WTC11 (cell line): ENCODE results near the gene YY1AP1. TPM values are rescaled to one million over a fixed set of nuclear protein-coding genes. Genes with fewer than 3 reads are reported as not detected.

Experiments
- ATAC-seq: fragments of 200-7000 bp; cut with Tn5 transposase; 2 replicates; pipeline ENCODE4 v1.10.0; 2021; ENCODE audit warnings: mild to moderate bottlenecking, moderate library complexity
- CTCF ChIA-PET: fragments of 300-600 bp; sonication (Branson Sonifier 250); formaldehyde crosslinking; loops from one replicate; lab custom pipeline; 2021; ENCODE audit warnings: antibody characterized with exemption; lab: Charles Lee
- POLR2A ChIA-PET: fragments of 350-600 bp; sonication (Branson Sonifier 250); formaldehyde crosslinking; loops from one replicate; lab custom pipeline; 2021; ENCODE audit warnings: antibody characterized with exemption; lab: Charles Lee
- DNase-seq: peaks from one replicate; pipeline ENCODE4 v3.0.0; 2021; ENCODE audit warnings: low spot score
- H3K27ac Mint-ChIP-seq: 2 replicates; pipeline ENCODE4 v1.8.0; 2021; ENCODE audit warnings: mixed read lengths
- H3K27me3 Mint-ChIP-seq: 2 replicates; pipeline ENCODE4 v1.8.0; 2021; ENCODE audit warnings: low read depth, mild to moderate bottlenecking, moderate library complexity, mixed read lengths
- H3K36me3 Mint-ChIP-seq: 2 replicates; pipeline ENCODE4 v1.8.0; 2021; ENCODE audit warnings: mixed read lengths
- H3K4me1 Mint-ChIP-seq: 2 replicates; pipeline ENCODE4 v1.8.0; 2022; ENCODE audit warnings: mixed read lengths
- H3K4me3 Mint-ChIP-seq: 2 replicates; pipeline ENCODE4 v1.8.0; 2021; ENCODE audit warnings: mild to moderate bottlenecking, moderate library complexity, mixed read lengths
- H3K9me3 Mint-ChIP-seq: 2 replicates; pipeline ENCODE4 v1.8.0; 2021; ENCODE audit warnings: mixed read lengths
- CBFB ChIP-seq: sonication (generic); formaldehyde crosslinking; IDR thresholded peaks from 2 replicates; pipeline ENCODE4 v1.8.1; 2022; ENCODE audit warnings: mild to moderate bottlenecking, low read depth, missing genetic modification reagents
- CREB1 ChIP-seq: sonication (generic); formaldehyde crosslinking; IDR thresholded peaks from 2 replicates; pipeline ENCODE4 v1.8.0; 2023; ENCODE audit warnings: mild to moderate bottlenecking, missing genetic modification reagents
- CREM ChIP-seq: sonication (generic); formaldehyde crosslinking; IDR thresholded peaks from 2 replicates; pipeline ENCODE4 v1.8.1; 2022; ENCODE audit warnings: mild to moderate bottlenecking, missing genetic modification reagents, moderate library complexity
- EMX1 ChIP-seq: fragments of 250-450 bp; sonication (Bioruptor Pico); IDR thresholded peaks from 2 replicates; pipeline ENCODE4 v1.8.0; 2021; ENCODE audit warnings: mild to moderate bottlenecking
- FOXK1 ChIP-seq: sonication (generic); formaldehyde crosslinking; IDR thresholded peaks from 2 replicates; pipeline ENCODE4 v1.8.0; 2022; ENCODE audit warnings: mild to moderate bottlenecking, moderate library complexity, missing genetic modification reagents
- MYBL2 ChIP-seq: sonication (generic); formaldehyde crosslinking; IDR thresholded peaks from 2 replicates; pipeline ENCODE4 v1.8.1; 2023; ENCODE audit warnings: mild to moderate bottlenecking, moderate library complexity, missing genetic modification reagents
- NFYB ChIP-seq: sonication (generic); formaldehyde crosslinking; conservative IDR thresholded peaks from 2 replicates; pipeline ENCODE4 v1.8.0; 2022; ENCODE audit warnings: low read depth, missing genetic modification reagents
- NR1H2 ChIP-seq: sonication (generic); formaldehyde crosslinking; IDR thresholded peaks from 2 replicates; pipeline ENCODE4 v1.9.0; 2021; ENCODE audit warnings: mild to moderate bottlenecking, moderate library complexity, missing genetic modification reagents
- NR3C1 ChIP-seq: sonication (generic); formaldehyde crosslinking; conservative IDR thresholded peaks from 2 replicates; pipeline ENCODE4 v1.8.1; 2023; ENCODE audit warnings: low read depth, mild to moderate bottlenecking, missing genetic modification reagents
- SOX15 ChIP-seq: fragments of 250-450 bp; sonication (Bioruptor Pico); IDR thresholded peaks from 2 replicates; pipeline ENCODE4 v1.9.0; 2021; ENCODE audit warnings: mild to moderate bottlenecking
- TEAD1 ChIP-seq: sonication (generic); formaldehyde crosslinking; IDR thresholded peaks from 2 replicates; pipeline ENCODE4 v1.8.0; 2022; ENCODE audit warnings: mild to moderate bottlenecking, missing genetic modification reagents
- TEAD4 ChIP-seq: sonication (generic); formaldehyde crosslinking; IDR thresholded peaks from 2 replicates; pipeline ENCODE4 v1.8.0; 2022; ENCODE audit warnings: mild to moderate bottlenecking, missing genetic modification reagents
- ZNF396 ChIP-seq: fragments of 250-450 bp; sonication (Bioruptor Pico); IDR thresholded peaks from 2 replicates; pipeline ENCODE4 v1.8.0; 2021; ENCODE audit warnings: mild to moderate bottlenecking, moderate library complexity, borderline replicate concordance
- ZNF416 ChIP-seq: fragments of 250-450 bp; sonication (Bioruptor Pico); IDR thresholded peaks from 2 replicates; pipeline ENCODE4 v1.9.0; 2021; ENCODE audit warnings: mild to moderate bottlenecking, inconsistent platforms
- total RNA-seq: library from RNA; stranded (reverse); gene quantifications from 3 replicates; pipeline ENCODE4 v1.2.3, GENCODE V29; 2021
- TF ChIP-seq, protein P1 (sequence below): sonication (generic); formaldehyde crosslinking; IDR thresholded peaks from 2 replicates; pipeline ENCODE4 v1.8.1; 2023; ENCODE audit warnings: mild to moderate bottlenecking, missing genetic modification reagents, borderline replicate concordance
- TF ChIP-seq, protein P2 (sequence below): fragments of 250-450 bp; sonication (Bioruptor Pico); conservative IDR thresholded peaks from 2 replicates; pipeline ENCODE4 v1.9.0; 2021; ENCODE audit warnings: mild to moderate bottlenecking
- TF ChIP-seq, protein P3 (sequence below): fragments of 250-450 bp; sonication (Bioruptor Pico); IDR thresholded peaks from 2 replicates; pipeline ENCODE4 v1.9.0; 2021; ENCODE audit warnings: mild to moderate bottlenecking
- TF ChIP-seq, protein P4 (sequence below): fragments of 250-450 bp; sonication (Bioruptor Pico); IDR thresholded peaks from 2 replicates; pipeline ENCODE4 v1.9.0; 2021; ENCODE audit warnings: moderate library complexity, mild to moderate bottlenecking, inconsistent platforms, borderline replicate concordance
- TF ChIP-seq, protein P5 (sequence below): sonication (generic); formaldehyde crosslinking; IDR thresholded peaks from 2 replicates; pipeline ENCODE4 v1.8.0; 2022; ENCODE audit warnings: mild to moderate bottlenecking, missing genetic modification reagents
- TF ChIP-seq, protein P6 (sequence below): fragments of 250-450 bp; sonication (Bioruptor Pico); IDR thresholded peaks from 2 replicates; pipeline ENCODE4 v1.8.0; 2021; ENCODE audit warnings: mild to moderate bottlenecking
- TF ChIP-seq, protein P7 (sequence below): fragments of 200-600 bp; IDR thresholded peaks from 2 replicates; pipeline ENCODE4 v1.8.0; 2022; ENCODE audit warnings: antibody characterized with exemption
- TF ChIP-seq, protein P8 (sequence below): sonication (generic); formaldehyde crosslinking; conservative IDR thresholded peaks from 2 replicates; pipeline ENCODE4 v1.8.1; 2022; ENCODE audit warnings: mild to moderate bottlenecking, missing genetic modification reagents

YY1AP1 gene
- total RNA-seq, 1 experiment from 2014 or later = 45.0 TPM

DNA sequence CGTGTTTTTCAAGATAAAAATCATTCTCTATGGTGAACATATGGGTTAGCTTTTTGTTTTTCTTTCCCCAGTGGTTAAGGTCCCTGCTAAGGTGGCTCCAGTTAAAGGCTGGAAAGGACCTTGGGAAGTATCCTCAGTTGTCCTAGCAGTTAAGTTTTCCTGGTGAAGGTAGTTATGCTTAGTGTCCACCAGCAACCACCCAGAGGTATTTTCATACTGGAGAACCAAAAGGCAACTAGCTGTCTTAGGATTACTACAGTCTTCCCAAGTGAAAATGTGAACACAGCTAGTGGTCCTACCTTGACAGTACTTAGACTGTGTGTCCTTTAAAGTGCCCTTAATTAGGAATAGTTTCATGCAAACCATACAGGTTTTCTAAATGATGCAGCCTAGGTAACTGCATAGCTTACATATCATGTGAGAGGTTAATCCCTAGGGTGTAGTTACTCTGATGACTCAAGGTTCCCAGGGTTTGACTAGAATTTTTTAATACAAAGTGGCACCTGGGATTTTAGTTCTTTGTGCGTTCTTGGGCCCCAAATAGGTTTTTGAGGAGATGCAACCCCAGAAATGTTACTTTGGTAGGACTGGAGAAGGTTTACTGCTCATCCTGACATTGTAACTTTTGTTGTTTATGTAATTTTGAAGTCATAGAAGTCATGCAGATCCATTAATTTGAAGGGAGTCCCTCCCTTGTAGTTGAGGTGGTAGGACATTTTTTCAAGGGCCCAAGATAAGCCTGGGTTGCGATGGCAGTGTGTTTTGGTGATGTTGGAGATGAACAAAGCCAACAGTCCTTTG lies 36.5 kb downstream of the YY1AP1 start (continued):
- TF ChIP-seq, protein P1, sequence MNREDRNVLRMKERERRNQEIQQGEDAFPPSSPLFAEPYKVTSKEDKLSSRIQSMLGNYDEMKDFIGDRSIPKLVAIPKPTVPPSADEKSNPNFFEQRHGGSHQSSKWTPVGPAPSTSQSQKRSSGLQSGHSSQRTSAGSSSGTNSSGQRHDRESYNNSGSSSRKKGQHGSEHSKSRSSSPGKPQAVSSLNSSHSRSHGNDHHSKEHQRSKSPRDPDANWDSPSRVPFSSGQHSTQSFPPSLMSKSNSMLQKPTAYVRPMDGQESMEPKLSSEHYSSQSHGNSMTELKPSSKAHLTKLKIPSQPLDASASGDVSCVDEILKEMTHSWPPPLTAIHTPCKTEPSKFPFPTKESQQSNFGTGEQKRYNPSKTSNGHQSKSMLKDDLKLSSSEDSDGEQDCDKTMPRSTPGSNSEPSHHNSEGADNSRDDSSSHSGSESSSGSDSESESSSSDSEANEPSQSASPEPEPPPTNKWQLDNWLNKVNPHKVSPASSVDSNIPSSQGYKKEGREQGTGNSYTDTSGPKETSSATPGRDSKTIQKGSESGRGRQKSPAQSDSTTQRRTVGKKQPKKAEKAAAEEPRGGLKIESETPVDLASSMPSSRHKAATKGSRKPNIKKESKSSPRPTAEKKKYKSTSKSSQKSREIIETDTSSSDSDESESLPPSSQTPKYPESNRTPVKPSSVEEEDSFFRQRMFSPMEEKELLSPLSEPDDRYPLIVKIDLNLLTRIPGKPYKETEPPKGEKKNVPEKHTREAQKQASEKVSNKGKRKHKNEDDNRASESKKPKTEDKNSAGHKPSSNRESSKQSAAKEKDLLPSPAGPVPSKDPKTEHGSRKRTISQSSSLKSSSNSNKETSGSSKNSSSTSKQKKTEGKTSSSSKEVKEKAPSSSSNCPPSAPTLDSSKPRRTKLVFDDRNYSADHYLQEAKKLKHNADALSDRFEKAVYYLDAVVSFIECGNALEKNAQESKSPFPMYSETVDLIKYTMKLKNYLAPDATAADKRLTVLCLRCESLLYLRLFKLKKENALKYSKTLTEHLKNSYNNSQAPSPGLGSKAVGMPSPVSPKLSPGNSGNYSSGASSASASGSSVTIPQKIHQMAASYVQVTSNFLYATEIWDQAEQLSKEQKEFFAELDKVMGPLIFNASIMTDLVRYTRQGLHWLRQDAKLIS (CRISPR knock-in tag) = no peak
- TF ChIP-seq CREM (CRISPR knock-in tag) = no peak
- TF ChIP-seq NR1H2 = no peak
- TF ChIP-seq, protein P2, sequence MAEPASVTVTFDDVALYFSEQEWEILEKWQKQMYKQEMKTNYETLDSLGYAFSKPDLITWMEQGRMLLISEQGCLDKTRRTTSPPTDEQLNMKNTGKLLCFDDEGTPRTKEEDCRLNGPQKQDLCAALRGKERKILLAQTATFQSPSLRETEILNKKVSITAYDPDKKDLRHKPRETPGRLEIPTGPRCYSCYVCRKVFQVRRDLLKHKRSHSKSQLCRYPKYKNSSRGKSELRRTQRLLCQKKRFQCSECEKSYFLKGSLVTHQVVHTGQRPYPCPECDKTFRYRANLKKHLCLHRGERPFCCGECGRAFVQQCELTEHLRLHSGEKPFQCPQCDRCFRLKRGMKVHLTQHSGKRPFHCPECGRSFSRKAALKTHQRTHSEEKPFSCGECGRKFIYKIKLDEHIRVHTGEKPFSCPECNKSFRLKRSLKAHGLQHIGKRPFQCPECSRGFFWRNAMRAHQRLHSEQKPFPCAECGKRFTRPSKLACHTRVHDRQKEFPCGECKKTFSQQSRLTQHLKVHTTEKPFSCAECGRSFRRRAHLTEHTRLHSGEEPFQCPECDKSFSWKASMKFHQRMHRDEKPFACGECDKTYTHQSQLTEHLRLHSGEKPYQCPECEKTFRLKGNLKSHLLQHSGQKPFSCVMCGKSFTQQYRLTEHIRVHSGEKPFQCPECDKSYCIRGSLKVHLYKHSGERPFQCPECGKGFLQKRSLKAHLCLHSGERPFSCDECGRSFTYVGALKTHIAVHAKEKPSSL = no peak
- TF ChIP-seq CREB1 (CRISPR knock-in tag) = no peak
- no peak for TF ChIP-seq MYBL2 (CRISPR knock-in tag)
- TF ChIP-seq, protein P3, sequence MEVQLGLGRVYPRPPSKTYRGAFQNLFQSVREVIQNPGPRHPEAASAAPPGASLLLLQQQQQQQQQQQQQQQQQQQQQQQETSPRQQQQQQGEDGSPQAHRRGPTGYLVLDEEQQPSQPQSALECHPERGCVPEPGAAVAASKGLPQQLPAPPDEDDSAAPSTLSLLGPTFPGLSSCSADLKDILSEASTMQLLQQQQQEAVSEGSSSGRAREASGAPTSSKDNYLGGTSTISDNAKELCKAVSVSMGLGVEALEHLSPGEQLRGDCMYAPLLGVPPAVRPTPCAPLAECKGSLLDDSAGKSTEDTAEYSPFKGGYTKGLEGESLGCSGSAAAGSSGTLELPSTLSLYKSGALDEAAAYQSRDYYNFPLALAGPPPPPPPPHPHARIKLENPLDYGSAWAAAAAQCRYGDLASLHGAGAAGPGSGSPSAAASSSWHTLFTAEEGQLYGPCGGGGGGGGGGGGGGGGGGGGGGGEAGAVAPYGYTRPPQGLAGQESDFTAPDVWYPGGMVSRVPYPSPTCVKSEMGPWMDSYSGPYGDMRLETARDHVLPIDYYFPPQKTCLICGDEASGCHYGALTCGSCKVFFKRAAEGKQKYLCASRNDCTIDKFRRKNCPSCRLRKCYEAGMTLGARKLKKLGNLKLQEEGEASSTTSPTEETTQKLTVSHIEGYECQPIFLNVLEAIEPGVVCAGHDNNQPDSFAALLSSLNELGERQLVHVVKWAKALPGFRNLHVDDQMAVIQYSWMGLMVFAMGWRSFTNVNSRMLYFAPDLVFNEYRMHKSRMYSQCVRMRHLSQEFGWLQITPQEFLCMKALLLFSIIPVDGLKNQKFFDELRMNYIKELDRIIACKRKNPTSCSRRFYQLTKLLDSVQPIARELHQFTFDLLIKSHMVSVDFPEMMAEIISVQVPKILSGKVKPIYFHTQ (CRISPR knock-in tag) = no peak
- TF ChIP-seq FOXK1 = no peak
- TF ChIP-seq, all 79 proteins: peak for 0

DNA sequence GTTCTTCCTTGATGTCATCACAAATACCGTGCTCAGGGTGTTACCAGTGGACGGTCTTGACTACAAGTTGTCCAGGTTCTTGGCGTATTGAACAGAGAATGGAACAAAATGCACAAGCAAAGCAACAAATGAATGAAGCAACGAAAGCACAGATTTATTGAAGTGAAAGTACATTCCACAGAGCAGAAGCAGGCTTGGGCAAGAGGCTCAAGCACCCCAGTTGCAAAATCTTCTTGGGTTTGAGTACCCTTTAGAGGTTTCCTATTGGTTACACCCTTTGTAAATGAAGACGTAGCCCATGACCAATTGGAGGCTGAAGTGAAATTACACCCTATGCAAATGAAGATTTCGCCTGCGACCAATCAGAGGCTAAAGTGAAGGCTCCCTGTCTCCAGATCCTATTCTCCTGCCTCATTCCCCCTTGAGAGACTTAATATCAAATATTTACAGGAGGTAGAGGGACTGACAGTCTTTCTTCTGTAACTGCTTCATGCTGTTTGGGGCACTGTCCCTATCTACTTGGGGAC lies 38.3 kb downstream of the YY1AP1 start:
- peaks cover 20% of the 10 kb centered on the region for H3K27me3 Mint-ChIP-seq
- peaks cover 5% of the 10 kb centered on the region for H3K4me1 Mint-ChIP-seq
- H3K9me3 Mint-ChIP-seq = peaks cover 9% of the 10 kb centered on the region
- no peak overlapping the region for H3K27ac Mint-ChIP-seq
- ATAC-seq = no peak
- ChIA-PET POLR2A (no interaction called here), CTCF (no interaction called here)
- H3K4me3 Mint-ChIP-seq = no peak overlapping the region
- no peak for DNase-seq
- 0 out of 2 replicates have a peak, but pooled peaks cover 2% of the 10 kb centered on the region for H3K36me3 Mint-ChIP-seq
- TF ChIP-seq TEAD1 (CRISPR knock-in tag) (no peak), EMX1 (no peak), NR3C1 (CRISPR knock-in tag) (no peak), MYBL2 (CRISPR knock-in tag) (no peak), ZNF396 (CRISPR knock-in tag) (no peak), TEAD4 (CRISPR knock-in tag) (no peak), NFYB (CRISPR knock-in tag) (no peak), SOX15 (CRISPR knock-in tag) (no peak), CBFB (CRISPR knock-in tag) (no peak), ZNF416 (CRISPR knock-in tag) (no peak)
- TF ChIP-seq, protein P4, sequence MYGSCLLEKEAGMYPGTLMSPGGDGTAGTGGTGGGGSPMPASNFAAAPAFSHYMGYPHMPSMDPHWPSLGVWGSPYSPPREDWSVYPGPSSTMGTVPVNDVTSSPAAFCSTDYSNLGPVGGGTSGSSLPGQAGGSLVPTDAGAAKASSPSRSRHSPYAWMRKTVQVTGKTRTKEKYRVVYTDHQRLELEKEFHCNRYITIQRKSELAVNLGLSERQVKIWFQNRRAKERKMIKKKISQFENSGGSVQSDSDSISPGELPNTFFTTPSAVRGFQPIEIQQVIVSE (CRISPR knock-in tag) = no peak
- TF ChIP-seq, protein P5, sequence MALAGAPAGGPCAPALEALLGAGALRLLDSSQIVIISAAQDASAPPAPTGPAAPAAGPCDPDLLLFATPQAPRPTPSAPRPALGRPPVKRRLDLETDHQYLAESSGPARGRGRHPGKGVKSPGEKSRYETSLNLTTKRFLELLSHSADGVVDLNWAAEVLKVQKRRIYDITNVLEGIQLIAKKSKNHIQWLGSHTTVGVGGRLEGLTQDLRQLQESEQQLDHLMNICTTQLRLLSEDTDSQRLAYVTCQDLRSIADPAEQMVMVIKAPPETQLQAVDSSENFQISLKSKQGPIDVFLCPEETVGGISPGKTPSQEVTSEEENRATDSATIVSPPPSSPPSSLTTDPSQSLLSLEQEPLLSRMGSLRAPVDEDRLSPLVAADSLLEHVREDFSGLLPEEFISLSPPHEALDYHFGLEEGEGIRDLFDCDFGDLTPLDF (CRISPR knock-in tag) = no peak
- TF ChIP-seq, protein P6, sequence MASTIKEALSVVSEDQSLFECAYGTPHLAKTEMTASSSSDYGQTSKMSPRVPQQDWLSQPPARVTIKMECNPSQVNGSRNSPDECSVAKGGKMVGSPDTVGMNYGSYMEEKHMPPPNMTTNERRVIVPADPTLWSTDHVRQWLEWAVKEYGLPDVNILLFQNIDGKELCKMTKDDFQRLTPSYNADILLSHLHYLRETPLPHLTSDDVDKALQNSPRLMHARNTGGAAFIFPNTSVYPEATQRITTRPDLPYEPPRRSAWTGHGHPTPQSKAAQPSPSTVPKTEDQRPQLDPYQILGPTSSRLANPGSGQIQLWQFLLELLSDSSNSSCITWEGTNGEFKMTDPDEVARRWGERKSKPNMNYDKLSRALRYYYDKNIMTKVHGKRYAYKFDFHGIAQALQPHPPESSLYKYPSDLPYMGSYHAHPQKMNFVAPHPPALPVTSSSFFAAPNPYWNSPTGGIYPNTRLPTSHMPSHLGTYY (CRISPR knock-in tag) = no peak
- TF ChIP-seq, protein P7, sequence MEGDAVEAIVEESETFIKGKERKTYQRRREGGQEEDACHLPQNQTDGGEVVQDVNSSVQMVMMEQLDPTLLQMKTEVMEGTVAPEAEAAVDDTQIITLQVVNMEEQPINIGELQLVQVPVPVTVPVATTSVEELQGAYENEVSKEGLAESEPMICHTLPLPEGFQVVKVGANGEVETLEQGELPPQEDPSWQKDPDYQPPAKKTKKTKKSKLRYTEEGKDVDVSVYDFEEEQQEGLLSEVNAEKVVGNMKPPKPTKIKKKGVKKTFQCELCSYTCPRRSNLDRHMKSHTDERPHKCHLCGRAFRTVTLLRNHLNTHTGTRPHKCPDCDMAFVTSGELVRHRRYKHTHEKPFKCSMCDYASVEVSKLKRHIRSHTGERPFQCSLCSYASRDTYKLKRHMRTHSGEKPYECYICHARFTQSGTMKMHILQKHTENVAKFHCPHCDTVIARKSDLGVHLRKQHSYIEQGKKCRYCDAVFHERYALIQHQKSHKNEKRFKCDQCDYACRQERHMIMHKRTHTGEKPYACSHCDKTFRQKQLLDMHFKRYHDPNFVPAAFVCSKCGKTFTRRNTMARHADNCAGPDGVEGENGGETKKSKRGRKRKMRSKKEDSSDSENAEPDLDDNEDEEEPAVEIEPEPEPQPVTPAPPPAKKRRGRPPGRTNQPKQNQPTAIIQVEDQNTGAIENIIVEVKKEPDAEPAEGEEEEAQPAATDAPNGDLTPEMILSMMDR = no peak
- TF ChIP-seq, protein P8, sequence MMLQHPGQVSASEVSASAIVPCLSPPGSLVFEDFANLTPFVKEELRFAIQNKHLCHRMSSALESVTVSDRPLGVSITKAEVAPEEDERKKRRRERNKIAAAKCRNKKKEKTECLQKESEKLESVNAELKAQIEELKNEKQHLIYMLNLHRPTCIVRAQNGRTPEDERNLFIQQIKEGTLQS = no peak
